Measurements from ENCODE around the gene CYTH3.

CYTH3 gene

GRCh38 chr7:6262221-6262620, 10.2 kb downstream of the CYTH3 start:
- no peak overlapping the region for H3K4me3 ChIP-seq (ENCODE audit: low read depth, low read length)
- TF ChIP-seq, protein P1, sequence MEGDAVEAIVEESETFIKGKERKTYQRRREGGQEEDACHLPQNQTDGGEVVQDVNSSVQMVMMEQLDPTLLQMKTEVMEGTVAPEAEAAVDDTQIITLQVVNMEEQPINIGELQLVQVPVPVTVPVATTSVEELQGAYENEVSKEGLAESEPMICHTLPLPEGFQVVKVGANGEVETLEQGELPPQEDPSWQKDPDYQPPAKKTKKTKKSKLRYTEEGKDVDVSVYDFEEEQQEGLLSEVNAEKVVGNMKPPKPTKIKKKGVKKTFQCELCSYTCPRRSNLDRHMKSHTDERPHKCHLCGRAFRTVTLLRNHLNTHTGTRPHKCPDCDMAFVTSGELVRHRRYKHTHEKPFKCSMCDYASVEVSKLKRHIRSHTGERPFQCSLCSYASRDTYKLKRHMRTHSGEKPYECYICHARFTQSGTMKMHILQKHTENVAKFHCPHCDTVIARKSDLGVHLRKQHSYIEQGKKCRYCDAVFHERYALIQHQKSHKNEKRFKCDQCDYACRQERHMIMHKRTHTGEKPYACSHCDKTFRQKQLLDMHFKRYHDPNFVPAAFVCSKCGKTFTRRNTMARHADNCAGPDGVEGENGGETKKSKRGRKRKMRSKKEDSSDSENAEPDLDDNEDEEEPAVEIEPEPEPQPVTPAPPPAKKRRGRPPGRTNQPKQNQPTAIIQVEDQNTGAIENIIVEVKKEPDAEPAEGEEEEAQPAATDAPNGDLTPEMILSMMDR (IDR thresholded peaks at IDR 0.05; ENCODE audit: low read depth, low read length) = no peak

- H3K4me3 ChIP-seq (ENCODE audit: low read depth, low read length) = no peak overlapping the region
- TF ChIP-seq, protein P1 (IDR thresholded peaks at IDR 0.05; ENCODE audit: low read depth, low read length) = no peak
Observed at GRCh38 chr7:6261699-6262098, 10.7 kb downstream of the CYTH3 start.

DNA sequence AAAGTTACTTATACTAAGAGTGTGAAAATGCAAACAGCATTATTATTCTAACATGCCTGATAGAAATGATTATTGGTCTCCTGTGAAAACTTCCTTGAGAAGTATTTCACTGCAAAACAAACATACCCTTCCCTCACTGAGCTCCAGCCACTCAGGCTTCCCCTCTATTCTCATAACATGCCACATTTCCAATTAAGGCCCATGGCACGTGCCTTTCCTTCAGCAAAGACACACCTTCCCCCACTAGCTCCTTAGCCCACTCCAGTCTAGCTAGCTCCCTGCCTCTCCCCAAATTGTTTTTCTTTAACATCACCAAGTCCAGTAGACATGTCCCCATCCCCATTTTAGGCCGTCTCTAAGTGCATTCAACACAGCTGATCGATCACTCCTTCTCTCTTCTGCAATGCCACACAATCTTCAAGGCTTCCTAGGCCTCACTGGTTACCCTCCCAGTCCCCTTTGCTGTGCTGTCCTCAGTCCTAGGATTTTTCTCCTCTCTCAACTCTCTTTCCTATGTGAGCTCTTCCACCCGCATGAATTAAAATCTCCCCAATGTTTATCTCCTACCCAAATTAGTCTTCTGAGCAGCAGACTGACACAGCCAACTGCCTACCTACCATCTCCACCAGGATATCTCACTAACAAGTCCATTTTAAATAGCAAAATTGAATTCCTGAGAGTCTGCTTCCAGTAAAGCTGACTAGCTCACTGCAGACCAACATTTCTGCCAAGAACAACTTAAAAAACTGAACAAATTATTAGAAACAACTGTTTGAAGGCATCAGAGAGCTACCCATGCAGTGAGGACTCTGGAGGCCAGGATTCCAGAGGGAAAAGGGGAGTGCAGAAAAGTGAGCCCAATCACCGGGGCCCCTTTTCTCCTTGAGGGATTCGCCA, 11.9 kb downstream of the CYTH3 start:
- no peak overlapping the region for H3K4me3 ChIP-seq (ENCODE audit: low read depth, low read length)
- TF ChIP-seq, protein P1 (IDR thresholded peaks at IDR 0.05; ENCODE audit: low read depth, low read length) = no peak

DNA sequence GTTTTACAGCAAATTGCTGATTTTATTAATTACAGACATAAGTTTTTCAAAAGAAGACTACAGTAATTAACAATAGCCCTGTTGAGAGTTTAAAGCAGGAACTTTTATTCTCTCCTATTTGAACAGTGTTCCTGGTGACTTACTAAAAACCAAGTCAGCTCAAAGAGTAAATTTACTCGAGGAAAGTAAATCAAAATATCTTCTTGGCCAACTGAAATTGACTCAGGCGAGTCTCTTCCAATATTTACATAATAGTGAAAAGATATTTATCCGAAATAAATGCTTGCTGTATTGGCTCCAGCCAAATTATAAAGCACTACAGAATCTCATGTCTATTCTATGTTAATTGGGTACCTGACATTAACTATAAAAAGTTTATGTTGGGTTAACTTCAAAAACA, 13.2 kb downstream of the CYTH3 start:
- no peak overlapping the region for H3K4me3 ChIP-seq (ENCODE audit: low read depth, low read length)
- TF ChIP-seq, protein P1 (IDR thresholded peaks at IDR 0.05; ENCODE audit: low read depth, low read length) = no peak

- no peak overlapping the region for H3K4me3 ChIP-seq (ENCODE audit: low read depth, low read length)
- TF ChIP-seq, protein P1 (IDR thresholded peaks at IDR 0.05; ENCODE audit: low read depth, low read length) = no peak
Observed at GRCh38 chr7:6258440-6259182, 13.8 kb downstream of the CYTH3 start.

- TF ChIP-seq, protein P1 (IDR thresholded peaks at IDR 0.05; ENCODE audit: low read depth, low read length) = no peak
- H3K4me3 ChIP-seq (ENCODE audit: low read depth, low read length) = no peak overlapping the region
Observed at GRCh38 chr7:6257675-6258074, 14.7 kb downstream of the CYTH3 start.

All from WI38 (cell line).